HG03159 (cell line): ENCODE results near the gene GBGT1.
"Not testable (repeated sequence)": the region's sequence is repeated elsewhere in the genome, so short reads cannot be mapped to it uniquely, and the experiment has no call there.

Experiments
- ATAC-seq: cut with Tn5 transposase; IDR thresholded peaks from one replicate; pipeline ENCODE4 v1.9.1; 2021; ENCODE audit warnings: mild to moderate bottlenecking, moderate library complexity; ENCODE audit not compliant: unreplicated experiment

Gene GBGT1

DNA sequence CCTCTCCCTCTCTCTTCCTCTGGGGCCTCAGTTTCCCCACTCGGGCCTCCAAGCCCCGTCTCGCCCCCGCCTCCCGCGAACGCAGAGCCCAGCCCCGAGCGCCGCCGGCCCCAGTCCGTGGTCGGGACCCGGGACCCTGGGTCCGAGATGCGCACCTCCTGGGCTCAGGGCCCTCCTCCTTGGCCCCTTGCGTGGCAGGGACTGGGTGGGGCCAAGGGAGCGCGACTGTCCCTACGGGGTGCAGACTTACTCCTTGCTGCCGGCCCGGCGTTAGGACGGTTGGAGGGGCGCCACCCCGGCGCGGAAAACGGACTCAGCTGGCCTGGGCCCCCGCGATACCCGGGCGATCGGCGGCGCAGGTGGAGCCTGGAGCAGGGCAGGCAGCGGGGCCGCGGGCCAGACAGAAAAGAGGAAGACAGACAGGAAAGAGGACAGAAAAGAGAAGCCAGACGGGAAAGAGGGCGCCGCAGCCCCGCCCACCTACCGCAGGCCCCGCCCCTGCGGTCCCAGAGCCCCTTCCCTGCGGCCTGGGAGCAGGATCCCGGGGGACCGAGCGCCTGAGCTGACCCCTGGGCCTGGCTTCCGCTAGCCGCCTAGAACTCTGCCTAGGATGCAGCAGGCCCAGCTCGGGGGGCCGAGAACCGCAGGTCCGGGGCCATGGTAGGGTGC, at the start of gene GBGT1:
Gene GBGT1 (minus strand): TSS at position 411 of the 669 bp plus-strand sequence. CDS start 1,502 bp downstream, outside the sequence.
- ATAC-seq: peak; percentile 53

DNA sequence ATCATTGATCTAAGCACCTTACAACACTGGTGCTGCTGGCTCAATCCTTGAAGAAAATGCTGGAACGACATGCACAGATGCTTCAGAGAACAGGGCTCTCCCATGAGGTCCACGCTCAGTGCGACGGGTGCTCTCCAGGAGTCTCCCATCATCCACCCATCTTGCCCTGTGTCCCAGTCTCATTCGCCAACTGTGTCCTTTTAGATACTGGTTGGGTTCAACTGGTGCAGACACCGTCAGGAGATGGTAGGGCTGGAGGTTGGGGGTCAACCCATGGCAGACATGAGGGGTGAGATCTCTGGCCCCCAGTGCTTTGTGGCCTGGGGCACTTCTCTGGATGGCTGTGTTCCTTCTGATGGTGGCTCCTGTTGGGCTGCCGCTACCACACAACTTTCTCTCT, 46.9 kb upstream of the GBGT1 start:
- no peak for ATAC-seq

GRCh38 chr9:133210202-133210532, 46.5 kb upstream of the GBGT1 start:
- no peak for ATAC-seq

GRCh38 chr9:133209327-133210201, 45.9 kb upstream of the GBGT1 start:
- ATAC-seq: not testable (repeated sequence)

- ATAC-seq: not testable (repeated sequence)
Observed at GRCh38 chr9:133208880-133209300, 45.2 kb upstream of the GBGT1 start, which contains the start of gene OBP2B. Gene OBP2B (minus strand): TSS chr9:133209250. CDS start chr9:133209199, 51 bp downstream.

GRCh38 chr9:133208171-133208879, 44.6 kb upstream of the GBGT1 start:
- ATAC-seq: not testable (repeated sequence)

DNA sequence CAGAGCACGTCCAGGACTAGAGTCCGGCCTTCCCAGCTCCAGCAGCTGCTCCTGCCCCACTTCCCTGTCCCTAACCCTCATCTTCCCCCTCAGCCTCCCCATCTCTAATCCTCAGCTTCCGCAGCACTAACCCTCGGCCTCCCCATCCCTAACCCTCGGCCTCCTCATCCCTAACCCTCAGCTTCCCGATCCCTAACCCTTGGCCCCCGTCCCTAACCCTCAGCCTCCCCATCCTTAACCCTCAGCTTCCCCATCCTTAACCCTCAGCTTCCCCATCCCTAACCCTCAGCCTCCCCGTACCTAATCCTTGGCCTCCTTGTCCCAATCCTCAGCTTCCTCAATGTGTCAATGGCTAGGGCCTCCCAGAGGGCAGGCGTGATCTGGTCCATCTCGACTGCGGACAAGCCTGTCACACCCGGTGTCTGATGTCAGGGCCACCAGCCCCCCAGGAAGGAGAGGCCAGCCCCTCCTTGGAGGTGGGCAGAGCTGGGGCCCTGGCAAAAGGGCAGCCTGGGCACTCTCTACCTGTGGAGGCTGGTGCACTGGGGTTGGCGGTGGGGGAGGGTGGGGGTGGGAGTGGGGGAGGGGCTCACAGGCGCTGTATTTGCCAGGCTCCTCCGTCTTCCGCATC, 43.9 kb upstream of the GBGT1 start:
- ATAC-seq: no peak

GRCh38 chr9:133207021-133207531, 43.4 kb upstream of the GBGT1 start:
- ATAC-seq: no peak

GRCh38 chr9:133205996-133206931, 42.5 kb upstream of the GBGT1 start:
- no peak for ATAC-seq

GRCh38 chr9:133205481-133205887, 41.8 kb upstream of the GBGT1 start:
- not testable (repeated sequence) for ATAC-seq

- ATAC-seq: no peak
Observed at GRCh38 chr9:133204993-133205336, 41.3 kb upstream of the GBGT1 start.

- no peak for ATAC-seq
Observed at GRCh38 chr9:133204335-133204992, 40.8 kb upstream of the GBGT1 start.

- no peak for ATAC-seq
Observed at GRCh38 chr9:133203506-133204075, 39.9 kb upstream of the GBGT1 start.

DNA sequence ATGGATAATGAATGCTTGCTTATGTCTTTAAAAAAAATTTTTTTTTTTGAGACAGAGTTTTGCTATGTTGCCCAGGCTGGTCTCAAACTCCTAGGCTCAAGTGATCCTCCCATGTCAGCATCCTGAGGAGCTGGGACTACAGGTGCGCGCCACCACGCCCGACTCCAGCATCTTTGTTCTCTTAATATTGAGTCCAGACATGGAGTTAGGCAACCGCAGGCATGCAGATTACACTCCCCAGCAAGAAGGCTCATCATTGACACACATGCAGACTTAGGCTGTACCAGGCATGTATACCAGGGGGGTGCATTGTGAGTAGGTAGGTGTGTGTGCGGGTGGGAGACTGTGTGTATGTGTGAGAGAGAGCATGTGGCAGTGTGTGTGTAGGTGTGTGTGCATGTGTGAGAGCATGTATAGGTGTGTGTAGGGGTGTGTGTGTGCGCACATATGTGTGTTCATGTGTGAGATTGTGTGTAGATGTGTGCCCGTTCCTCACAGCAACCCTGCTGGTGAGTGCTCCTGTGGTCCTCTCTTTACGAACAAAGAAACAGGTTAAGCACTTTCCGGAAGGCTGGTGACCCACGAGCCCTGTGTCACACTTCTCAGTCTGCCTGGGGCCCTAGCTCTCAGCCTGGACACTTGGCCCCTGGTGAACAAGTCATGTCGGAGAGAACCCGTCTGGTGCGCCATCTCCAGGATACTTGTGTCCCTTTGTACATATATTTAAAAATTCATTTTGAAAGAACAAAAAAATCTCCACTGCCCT, 39.2 kb upstream of the GBGT1 start:
- ATAC-seq: no peak

DNA sequence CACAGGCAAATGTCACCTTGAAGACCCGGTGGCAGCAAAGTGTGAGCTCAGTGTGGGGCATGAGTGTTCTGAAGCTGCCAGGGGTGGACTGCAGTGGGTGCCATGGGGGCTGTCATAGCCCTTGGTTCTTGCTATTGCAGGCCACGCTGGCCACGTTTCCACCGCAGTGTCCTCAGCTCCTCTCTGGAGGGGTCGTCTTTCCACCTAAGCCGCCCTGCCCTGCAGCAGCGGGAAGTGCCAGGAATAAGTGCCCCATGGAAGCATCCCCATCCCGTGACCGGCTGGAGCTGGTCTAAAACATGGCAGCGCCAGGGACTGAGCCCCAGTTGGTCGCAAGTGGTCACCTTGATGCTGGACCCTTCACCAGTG, 38.4 kb upstream of the GBGT1 start:
- ATAC-seq: no peak

DNA sequence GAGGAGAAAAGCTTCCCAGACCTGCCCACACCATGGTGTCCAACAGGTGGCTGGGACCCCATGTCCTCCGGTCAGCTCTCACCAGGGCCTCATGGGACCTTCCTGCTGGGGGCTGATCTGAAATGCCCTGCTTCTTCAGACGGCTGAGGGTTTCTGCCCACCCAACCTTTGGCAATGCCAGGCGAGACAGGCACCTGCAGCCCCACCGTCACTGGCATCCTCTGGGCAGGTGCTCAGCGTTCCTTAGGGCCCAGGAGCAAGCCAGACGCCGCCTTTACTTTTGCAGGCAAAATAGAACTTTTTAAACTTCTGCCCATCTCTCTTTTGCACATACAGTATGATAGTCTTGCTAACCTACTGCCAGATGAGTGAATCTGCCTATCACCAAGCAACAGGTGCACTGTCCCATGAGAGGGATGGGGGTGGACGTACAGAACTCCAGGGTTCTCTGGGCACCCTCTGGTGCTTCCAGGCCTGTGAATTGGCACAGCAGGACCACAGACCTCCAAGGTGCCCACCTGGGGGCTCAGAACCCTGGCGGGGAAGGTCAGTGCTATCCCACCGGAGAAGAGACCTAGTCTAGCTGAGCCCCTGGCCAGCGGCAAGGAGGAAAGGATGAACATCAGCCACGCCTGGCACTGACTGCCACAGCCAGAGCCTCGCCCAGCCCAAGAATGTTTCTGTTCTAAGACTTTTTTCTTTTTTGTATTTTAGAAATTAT, 37.9 kb upstream of the GBGT1 start:
- ATAC-seq: no peak

DNA sequence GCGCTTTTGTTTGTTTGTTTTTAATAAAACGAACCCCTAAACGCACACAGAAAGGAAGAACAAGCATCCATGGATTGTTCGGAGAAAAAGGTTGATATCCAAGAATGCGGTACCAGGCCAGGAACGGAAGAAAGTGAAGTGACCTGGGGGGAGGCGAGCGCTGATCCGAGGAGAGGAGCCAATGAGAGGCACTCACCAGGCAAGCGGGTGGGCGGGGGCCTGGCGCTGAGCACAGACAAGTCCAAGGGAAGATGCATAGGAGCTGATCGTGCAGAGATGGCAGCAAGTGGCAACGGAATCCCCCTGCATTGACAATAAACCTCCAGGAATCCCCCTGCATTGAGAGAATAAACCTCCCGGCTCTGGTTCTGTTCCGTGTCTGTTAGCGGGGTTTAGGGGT, 36.9 kb upstream of the GBGT1 start:
- no peak for ATAC-seq
